GM21390 (cell line): Measurements from ENCODE around the gene RNF103.
A peak's percentile ranks its signal among the peaks of the same experiment; 100 is the strongest.

ENCODE experiments used
- ATAC-seq: cut with Tn5 transposase; IDR thresholded peaks from one replicate; pipeline ENCODE4 v1.9.1; 2021; ENCODE audit not compliant: unreplicated experiment

RNF103 gene

GRCh38 chr2:86570059-86570458, 53.6 kb downstream of the RNF103 start:
- no peak for ATAC-seq

DNA sequence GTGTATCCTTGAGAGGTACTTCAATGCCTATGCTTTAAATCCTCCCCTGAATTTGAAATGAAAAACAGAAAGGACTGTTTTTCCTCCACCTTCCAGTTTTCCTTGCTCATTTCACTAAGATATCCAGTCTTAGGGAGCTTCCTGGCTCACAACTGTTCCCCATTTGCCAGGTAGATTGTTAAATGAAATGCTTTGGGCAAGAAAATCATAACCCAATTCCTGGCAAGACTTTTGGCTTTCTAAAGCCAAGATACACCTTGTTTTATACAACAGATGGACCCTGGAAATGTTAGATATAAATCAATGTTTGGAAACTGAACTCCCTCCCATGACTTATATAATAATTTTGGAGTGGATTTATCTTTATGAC, 56.9 kb downstream of the RNF103 start:
- ATAC-seq = no peak

- ATAC-seq = no peak
Observed at GRCh38 chr2:86566158-86566820, 57.4 kb downstream of the RNF103 start.

- ATAC-seq = no peak
Observed at GRCh38 chr2:86563650-86564061, 60.0 kb downstream of the RNF103 start.

GRCh38 chr2:86562922-86563649, 60.6 kb downstream of the RNF103 start, which contains the start of gene CHMP3:
TSS of gene CHMP3 (minus strand) at chr2:86563443. CDS start at chr2:86563348, 95 bp downstream.
- peak; percentile 83 for ATAC-seq

DNA sequence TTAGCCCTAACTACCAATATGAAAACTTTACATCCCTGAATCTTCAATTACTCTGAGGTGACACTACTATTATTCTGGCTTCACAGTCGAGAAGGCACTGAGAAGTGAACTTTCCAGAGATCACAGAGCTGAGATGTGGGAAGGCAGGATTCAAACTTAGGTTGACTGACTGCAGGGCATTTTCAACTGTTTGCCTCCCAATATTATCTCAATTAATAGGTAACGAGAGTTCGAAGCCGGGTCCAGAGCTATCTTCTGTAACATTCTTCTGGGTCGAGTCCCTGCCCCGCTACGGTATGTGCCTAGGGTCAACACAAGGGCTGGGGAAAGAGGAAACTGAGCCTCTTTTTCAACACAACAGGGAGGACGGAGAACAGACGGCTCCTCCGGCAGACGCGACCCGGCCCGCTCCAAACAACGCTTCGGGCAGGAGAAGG, 61.2 kb downstream of the RNF103 start:
- no peak for ATAC-seq

DNA sequence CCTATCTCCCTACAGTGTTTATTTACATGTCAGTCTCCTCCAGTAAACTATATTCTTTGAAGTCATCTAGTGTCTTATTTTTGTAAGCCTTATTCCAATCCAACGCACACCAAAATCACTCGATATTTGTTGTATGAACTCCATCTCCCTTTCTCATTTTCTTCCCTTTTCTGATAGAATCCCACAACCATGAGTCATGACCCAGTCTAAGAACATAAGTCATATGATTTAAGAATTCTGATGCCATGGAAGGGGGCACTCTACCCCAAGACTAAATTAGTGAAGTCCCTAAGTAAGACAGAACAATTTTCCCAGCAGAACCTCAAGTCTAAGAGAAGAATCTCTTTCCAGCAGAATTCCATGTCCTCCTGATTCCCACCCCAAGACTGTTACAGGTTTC, 65.8 kb downstream of the RNF103 start:
- no peak for ATAC-seq

DNA sequence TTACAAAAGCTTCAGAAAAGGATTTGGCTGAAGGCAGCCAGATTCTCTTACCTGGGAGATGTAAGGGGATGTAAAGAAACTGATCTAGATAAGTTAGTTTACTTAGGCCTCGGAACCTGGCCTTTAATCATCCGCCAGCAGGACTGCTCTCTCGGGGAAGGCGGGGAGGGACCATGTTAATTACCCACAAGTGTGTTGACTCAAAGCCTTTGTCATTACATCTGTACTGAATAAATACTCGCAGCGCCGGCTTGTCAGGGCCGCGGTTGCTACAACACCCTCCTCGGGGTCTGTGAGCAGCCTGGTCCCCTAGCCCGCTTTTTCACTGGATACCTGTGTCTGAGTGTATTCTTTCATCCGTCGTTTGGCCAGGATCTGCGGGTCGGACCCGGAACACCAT, 67.2 kb downstream of the RNF103 start:
- no peak for ATAC-seq
